ENCODE data around the gene TAF13.
"Not testable (repeated sequence)": the region's sequence is repeated elsewhere in the genome, so short reads cannot be mapped to it uniquely, and the experiment has no call there.

Gene TAF13

GRCh38 chr1:109060707-109061106 is 15.1 kb downstream of the TAF13 start:
- TF ChIP-seq, protein P1, sequence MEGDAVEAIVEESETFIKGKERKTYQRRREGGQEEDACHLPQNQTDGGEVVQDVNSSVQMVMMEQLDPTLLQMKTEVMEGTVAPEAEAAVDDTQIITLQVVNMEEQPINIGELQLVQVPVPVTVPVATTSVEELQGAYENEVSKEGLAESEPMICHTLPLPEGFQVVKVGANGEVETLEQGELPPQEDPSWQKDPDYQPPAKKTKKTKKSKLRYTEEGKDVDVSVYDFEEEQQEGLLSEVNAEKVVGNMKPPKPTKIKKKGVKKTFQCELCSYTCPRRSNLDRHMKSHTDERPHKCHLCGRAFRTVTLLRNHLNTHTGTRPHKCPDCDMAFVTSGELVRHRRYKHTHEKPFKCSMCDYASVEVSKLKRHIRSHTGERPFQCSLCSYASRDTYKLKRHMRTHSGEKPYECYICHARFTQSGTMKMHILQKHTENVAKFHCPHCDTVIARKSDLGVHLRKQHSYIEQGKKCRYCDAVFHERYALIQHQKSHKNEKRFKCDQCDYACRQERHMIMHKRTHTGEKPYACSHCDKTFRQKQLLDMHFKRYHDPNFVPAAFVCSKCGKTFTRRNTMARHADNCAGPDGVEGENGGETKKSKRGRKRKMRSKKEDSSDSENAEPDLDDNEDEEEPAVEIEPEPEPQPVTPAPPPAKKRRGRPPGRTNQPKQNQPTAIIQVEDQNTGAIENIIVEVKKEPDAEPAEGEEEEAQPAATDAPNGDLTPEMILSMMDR (IDR thresholded peaks at IDR 0.05; ENCODE audit: extremely low read depth, missing control alignments), result no peak
- no peak for DNase-seq (ENCODE audit: low spot score)

DNA sequence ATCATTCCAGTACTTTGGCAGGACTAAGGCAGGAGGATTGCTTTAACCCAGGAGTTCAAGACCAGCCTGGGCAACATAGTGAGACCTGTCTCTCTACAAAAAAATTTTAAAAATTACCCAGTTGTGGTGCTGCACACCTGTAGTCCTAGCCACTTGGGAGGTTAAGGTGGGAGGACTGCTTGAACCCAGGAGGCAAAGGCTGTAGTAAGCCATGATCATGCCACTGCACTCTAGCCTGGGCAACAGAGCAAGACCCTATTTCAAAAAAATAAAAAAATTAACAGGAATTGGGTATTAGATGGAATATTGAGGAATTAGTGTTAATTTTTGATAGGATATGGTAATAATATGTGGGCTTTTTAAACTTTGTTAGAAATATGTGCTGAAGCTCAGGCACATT is 16.8 kb downstream of the TAF13 start:
- TF ChIP-seq, protein P1 (IDR thresholded peaks at IDR 0.05; ENCODE audit: extremely low read depth, missing control alignments), result no peak
- DNase-seq (ENCODE audit: low spot score), result no peak

GRCh38 chr1:109056064-109056463 is 19.7 kb downstream of the TAF13 start:
- no peak for DNase-seq (ENCODE audit: low spot score)
- TF ChIP-seq, protein P1 (IDR thresholded peaks at IDR 0.05; ENCODE audit: extremely low read depth, missing control alignments), result no peak

- DNase-seq (ENCODE audit: low spot score), result not testable (repeated sequence)
These were observed 23.7 kb downstream of the TAF13 start for GRCh38 chr1:109052145-109052544.

- DNase-seq (ENCODE audit: low spot score), result no peak
- TF ChIP-seq, protein P1 (IDR thresholded peaks at IDR 0.05; ENCODE audit: extremely low read depth, missing control alignments), result no peak
These were observed 25.4 kb downstream of the TAF13 start for GRCh38 chr1:109050228-109050995.

DNA sequence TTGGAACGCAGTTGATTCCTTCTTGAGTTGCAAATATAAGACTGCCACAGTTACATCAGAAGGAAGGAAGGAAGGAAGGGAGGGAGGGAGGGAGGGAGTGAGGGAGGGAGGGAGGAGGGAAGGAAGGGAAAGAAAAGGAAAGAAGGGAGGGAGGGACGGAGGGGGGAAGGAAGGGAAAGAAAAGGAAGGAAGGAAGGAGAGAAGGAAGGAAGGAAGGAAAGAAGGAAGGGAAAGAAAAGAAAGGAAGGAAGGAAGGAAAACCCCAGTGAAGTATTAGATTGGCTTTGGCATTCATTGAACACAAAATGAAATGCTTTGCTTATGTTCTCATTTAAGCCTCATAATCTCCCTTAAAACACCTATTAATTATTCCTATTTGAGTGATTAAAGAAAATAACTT is 27.5 kb downstream of the TAF13 start:
- DNase-seq (ENCODE audit: low spot score), result no peak
- TF ChIP-seq, protein P1 (IDR thresholded peaks at IDR 0.05; ENCODE audit: extremely low read depth, missing control alignments), result no peak

- TF ChIP-seq, protein P1 (IDR thresholded peaks at IDR 0.05; ENCODE audit: extremely low read depth, missing control alignments), result no peak
These were observed 28.5 kb downstream of the TAF13 start for GRCh38 chr1:109047339-109047738.

GRCh38 chr1:109046671-109047070 is 29.1 kb downstream of the TAF13 start:
- TF ChIP-seq, protein P1 (IDR thresholded peaks at IDR 0.05; ENCODE audit: extremely low read depth, missing control alignments), result no peak
- no peak for DNase-seq (ENCODE audit: low spot score)

More at GRCh38 chr1:109047339-109047738, 28.5 kb downstream of the TAF13 start:
- DNase-seq (ENCODE audit: low spot score), result no peak

All from GM20000 (cell line).